ENCODE results near the gene USP26.
"Not testable (repeated sequence)": the region's sequence is repeated elsewhere in the genome, so short reads cannot be mapped to it uniquely, and the experiment has no call there.

Gene USP26

GRCh38 chrX:133054761-133055405 is 42.0 kb downstream of the USP26 start:
- H3K27ac ChIP-seq: no peak overlapping the region
- no peak for DNase-seq (ENCODE audit: low spot score)
- no peak for TF ChIP-seq CTCF (IDR thresholded peaks at IDR 0.05)
- H3K4me3 ChIP-seq: no peak overlapping the region

GRCh38 chrX:133053861-133054598 is 42.9 kb downstream of the USP26 start:
- no peak overlapping the region for H3K4me3 ChIP-seq
- DNase-seq (ENCODE audit: low spot score): no peak
- H3K27ac ChIP-seq: no peak overlapping the region
- no peak for TF ChIP-seq CTCF (IDR thresholded peaks at IDR 0.05)

GRCh38 chrX:133048751-133049150 is 48.2 kb downstream of the USP26 start:
- no peak overlapping the region for H3K27ac ChIP-seq
- no peak for DNase-seq (ENCODE audit: low spot score)
- no peak for TF ChIP-seq CTCF (IDR thresholded peaks at IDR 0.05)
- no peak overlapping the region for H3K4me3 ChIP-seq

- H3K27ac ChIP-seq: no peak overlapping the region
- no peak for DNase-seq (ENCODE audit: low spot score)
- no peak overlapping the region for H3K4me3 ChIP-seq
- TF ChIP-seq CTCF (IDR thresholded peaks at IDR 0.05): no peak
Observed at GRCh38 chrX:133046601-133047000, 50.3 kb downstream of the USP26 start.

- no peak for DNase-seq (ENCODE audit: low spot score)
- TF ChIP-seq CTCF (IDR thresholded peaks at IDR 0.05): no peak
- no peak overlapping the region for H3K27ac ChIP-seq
- H3K4me3 ChIP-seq: no peak overlapping the region
Observed at GRCh38 chrX:133045986-133046385, 50.9 kb downstream of the USP26 start.

- not testable (repeated sequence) for H3K27ac ChIP-seq; H3K4me3 ChIP-seq; DNase-seq (ENCODE audit: low spot score)
Observed at GRCh38 chrX:133044145-133044786, 52.6 kb downstream of the USP26 start.

- no peak for TF ChIP-seq CTCF (IDR thresholded peaks at IDR 0.05)
- no peak for DNase-seq (ENCODE audit: low spot score)
- H3K27ac ChIP-seq: no peak overlapping the region
- no peak overlapping the region for H3K4me3 ChIP-seq
Observed at GRCh38 chrX:133042260-133042659, 54.6 kb downstream of the USP26 start.

Data from coronary artery (tissue), 2 donors.